Stimulated activated CD8-positive, alpha-beta memory T cell treated with anti-CD3 and anti-CD28 coated beads, Interleukin-4, amount 100 ng/mL, for 48 hours (primary cell): Measurements from ENCODE around the gene MT1G.
"Not testable (repeated sequence)": the region's sequence is repeated elsewhere in the genome, so short reads cannot be mapped to it uniquely, and the experiment has no call there.

Source experiments
- DNase-seq: peaks from one replicate; pipeline ENCODE4 v3.0.0-alpha.2; 2020

The MT1G gene

GRCh38 chr16:56684256-56684925 lies 16.5 kb upstream of the MT1G start:
- no peak for DNase-seq

GRCh38 chr16:56683424-56684172 lies 15.7 kb upstream of the MT1G start:
- DNase-seq, result no peak

DNA sequence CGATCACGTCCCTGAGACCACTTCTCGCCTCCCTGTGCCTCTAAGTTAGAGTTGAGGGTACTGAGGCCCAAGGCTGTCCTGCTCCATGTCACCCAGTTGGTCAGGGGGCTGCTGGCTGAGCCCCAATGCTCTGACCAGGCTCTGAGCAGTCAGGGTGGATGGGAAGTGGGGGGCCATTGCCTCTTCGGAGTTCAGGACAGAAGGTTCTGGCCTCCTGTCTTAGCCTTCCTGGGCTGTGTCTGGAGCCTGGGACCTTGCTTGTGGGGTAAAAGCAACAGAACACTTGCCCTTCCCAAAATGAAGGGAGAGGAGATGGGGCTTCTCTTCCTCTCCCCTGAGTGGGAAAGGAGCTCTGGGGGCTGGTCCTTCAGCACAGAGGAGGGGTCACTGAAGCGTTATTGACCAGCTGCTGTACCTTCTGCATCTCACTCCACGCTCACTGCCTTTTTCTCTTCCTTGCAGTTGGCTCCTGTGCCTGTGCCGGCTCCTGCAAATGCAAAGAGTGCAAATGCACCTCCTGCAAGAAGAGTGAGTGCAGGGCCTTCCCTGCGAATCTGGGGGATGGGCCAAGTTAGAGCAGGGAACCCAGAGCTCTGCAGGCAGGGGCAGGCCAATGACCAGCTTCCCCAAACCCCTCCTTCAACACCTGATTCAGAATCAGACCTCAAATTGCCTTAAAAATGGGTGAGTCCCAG lies 15.0 kb upstream of the MT1G start:
- DNase-seq, result peak; percentile 41

- peak; percentile 94 for DNase-seq
Measured at GRCh38 chr16:56681939-56682702, 14.3 kb upstream of the MT1G start, which contains the start of gene MT1X. TSS of gene MT1X (plus strand) at chr16:56682470. CDS start at chr16:56682541, 71 bp downstream.

DNA sequence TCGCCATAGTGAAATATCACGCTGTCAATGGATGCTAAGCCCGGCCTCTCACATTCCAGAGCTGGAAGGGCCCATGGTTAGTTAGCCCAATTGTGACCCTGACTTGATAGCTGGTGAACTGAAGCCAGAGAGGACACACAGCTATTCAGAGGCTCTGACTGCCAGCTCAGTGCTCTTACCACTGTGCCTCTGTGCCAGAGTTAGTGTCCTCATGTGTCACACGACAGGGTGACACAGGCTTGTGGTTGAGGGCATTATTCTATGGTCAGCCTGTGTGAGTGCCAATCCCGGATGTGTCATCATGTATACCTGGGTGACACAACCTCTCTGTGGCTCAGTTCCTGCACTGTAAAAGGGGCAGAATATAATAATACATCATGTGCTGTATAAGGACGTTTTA lies 12.0 kb upstream of the MT1G start:
- DNase-seq, result no peak

DNA sequence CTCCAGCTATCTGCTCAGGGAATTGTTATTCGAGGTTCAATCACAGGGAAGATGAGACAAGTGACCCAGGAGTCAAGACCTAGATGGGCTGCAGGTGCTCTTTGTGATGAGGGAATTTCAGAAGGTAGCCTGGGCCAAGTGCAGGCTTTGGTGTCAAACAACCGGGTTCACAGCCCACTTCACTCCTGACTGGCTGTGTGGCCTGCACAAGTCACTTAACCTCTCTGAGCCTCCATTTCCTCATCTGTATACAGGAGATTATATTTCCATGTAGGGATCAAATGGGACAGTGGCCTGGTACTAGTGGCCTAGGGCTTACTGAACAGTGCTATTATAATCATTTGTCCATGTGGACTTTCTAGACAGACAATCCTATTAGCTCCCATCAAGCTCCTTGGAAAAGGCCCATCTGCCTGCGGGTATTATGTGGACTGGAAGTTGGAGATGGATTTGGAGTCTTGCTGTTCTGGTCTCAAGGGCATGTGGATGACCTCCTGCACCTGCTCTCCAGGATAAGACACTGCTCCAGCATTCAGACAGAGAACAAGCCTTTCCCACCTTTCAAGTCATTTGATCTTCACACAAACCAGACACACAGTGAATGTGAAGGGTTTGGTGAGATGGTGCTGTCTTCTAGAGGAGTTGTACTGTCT lies 11.3 kb upstream of the MT1G start:
- no peak for DNase-seq

- DNase-seq, result no peak
Measured at GRCh38 chr16:56677474-56677873, 9.6 kb upstream of the MT1G start.

- DNase-seq, result peak; percentile 79
Measured at GRCh38 chr16:56675685-56676210, 7.9 kb upstream of the MT1G start.

DNA sequence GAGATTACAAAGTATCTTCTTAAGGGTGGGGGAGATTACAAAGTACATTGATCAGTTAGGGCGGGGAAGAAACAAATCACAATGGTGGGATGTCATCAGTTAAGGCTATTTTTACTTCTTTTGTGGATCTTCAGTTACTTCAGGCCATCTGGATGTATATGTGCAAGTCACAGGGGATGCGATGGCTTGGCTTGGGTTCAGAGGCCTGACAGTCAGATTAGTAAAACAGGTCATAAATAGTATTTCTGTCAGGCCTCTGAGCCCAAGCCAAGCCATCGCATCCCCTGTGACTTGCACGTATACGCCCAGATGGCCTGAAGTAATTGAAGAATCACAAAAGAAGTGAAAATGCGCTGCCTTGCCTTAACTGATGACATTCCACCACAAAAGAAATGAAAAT lies 6.7 kb upstream of the MT1G start:
- DNase-seq, result not testable (repeated sequence)

DNA sequence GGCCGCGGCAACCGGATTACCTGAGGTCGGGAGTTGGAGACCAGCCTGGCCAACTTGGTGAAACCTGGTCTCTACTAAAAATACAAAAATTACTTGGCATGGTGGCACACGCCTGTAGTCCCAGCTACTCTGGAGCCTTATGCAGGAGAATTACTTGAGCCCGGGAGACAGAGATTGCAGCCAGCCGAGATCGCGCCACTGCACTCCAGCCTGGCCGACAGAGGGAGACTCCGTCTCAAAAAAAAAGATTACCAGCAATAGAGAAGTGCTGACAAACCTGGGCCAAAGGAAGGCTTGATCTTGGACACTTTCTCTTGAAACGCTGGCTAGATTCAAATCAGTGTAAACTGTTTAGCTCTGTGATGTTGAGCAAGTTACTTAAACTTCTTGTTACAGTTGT lies 6.1 kb upstream of the MT1G start:
- no peak for DNase-seq

DNA sequence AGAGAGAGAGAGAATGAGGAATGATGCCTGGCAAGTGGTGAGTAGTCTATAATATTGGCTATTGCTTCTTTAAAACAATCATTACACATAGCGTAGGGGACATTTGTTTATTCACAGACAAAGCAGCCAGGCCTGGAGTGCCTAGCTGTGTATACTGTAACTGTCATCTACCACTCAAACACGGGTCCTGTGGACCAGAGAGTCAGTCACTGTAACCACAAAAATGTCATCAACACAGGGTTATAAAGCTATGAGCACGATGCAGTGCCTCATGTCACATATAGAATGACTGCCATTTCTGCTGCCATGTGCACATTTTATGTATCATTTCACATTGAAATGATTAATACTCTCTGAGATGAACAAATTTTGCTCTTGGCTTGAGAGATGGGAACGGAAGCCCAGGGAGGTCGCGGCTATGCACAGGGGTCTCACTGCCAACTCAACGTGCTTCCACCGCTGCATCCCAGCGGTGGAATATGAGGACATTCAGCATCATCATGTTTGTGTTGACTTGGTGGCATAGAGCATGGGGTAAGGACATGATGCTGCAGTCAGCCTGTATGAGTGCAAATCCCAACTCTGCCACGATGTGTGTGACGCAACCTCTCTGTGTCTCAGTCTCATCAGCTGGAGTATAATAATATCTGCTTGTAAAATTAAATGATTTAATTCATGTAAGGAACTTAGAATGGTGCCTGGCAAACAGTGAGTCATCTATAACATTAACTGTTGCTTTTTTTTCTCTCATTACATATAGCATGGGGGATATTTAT lies 5.1 kb upstream of the MT1G start:
- no peak for DNase-seq

DNA sequence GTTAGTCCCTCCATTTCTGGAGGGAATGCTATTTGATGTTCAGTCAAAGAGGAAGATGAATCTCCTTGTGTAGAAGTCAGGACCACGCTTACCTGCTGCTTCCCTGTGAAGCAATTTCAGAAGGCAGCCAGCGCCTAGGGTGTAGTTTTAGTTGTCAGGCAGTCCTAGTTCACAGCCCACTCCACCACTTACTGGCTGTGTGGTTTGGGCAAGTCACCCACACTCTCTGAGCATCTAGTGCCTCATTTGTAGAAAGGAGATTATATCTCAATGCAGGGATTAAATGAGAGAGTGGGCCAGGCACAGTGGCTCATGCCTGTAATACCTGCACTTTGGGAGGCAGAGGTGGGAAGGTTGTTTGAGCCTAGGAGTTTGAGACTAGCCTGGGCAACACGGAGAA lies 4.3 kb upstream of the MT1G start:
- DNase-seq, result not testable (repeated sequence)

DNA sequence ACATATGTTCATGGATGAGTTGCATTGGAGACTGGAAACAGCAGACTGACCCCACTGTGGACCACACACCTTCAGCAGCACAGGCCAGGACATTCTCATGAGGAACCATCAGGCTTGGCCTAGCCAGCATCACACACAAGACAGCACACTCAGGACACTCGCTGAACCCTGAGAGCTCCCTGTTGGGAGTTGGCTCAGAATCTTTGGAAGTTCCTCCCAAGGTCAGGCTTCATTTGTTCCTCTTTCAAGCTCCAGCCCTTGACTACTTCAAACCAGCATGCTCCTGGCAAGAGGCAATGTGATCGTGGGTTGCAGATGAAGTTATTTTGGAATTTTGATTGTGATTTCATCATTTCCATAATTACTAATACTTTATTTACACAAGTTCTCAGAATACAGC lies 3.8 kb upstream of the MT1G start:
- DNase-seq, result not testable (repeated sequence)

DNA sequence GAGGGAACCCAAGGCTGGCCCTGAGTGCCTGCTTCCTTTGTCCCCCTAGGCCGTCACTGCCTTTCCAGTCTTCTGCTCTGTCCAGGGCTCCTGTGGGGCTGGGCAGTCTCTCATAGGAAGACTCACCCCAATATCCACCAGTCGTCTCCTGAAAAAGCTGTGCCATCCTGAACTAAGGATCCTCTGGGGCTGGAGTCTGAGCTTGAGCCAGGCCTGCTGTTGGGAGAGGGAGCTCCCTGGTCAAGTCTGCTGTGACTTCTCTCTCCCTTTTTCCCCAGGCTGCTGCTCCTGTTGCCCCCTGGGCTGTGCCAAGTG lies 2.7 kb upstream of the MT1G start:
- no peak for DNase-seq

DNA sequence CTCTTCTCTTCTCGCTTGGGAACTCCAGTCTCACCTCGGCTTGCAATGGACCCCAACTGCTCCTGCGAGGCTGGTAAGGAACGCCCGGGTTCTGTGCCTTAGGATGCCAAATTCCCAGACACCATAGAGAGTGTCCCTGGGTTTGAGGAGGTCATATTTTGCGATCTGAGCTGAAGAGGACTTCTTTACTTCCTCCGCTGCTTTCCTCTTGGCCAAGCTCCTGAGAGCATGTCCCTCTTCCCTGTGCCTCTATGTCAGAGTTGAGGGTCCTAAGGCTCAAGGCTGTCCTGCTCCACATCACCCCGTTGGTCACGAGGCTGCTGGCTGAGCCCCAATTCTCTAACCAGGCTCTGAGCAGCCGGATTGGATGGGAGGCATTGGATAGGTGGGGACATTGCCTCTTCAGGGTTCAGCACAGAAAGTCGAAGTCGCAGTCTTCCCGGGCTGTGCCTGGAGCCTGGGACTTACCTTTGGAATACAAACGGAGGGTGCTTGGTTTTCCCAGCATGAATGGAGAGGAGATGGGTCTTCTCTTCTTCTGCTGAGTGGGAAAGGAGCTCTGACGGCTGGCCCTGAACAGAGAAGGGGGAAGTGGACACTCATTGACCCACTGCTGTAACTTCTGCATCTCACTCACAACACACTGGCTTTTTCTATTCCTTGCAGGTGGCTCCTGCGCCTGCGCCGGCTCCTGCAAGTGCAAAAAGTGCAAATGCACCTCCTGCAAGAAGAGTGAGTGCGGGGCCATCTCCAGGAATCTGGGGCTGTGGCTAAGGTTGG lies 2.2 kb upstream of the MT1G start:
- DNase-seq, result no peak

- DNase-seq, result peak; percentile 62
Measured at GRCh38 chr16:56669005-56669839, 1.4 kb upstream of the MT1G start, which contains the start of gene MT1H. TSS of gene MT1H (plus strand) at chr16:56669814. CDS start at chr16:56669885, 71 bp downstream.

GRCh38 chr16:56665286-56666261 lies 2.3 kb downstream of the MT1G start:
- DNase-seq, result not testable (repeated sequence)

DNA sequence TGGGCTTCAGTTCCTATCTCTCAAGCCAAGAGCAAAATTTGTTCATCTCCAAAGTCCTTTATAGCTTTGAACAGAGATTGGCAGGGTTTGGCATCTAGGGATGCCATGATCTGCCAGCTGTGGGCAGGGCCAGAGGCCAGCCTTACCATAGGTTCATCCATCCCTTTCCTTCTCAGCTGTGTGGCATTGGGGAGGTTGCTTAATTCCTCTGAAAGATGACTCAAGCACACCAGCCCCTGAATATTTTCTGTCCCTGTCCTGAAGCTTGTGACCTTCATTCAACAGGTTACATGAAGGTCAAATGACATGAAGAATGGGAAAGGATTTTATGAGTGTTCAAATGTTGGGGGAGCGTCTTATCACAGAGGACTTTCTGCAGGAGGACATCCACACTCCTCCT lies 3.4 kb downstream of the MT1G start:
- DNase-seq, result no peak
